G401 (cell line): ENCODE measurements around the gene ZBTB21. TPM values are rescaled to one million over a fixed set of nuclear protein-coding genes. Genes with fewer than 3 reads are reported as not detected.

Experiments used
- DNase-seq: peaks from one replicate; pipeline ENCODE4 v3.0.0-alpha.2; 2015; ENCODE audit warnings: low spot score
- in situ Hi-C: cut with HindIII; loops from 2 replicates; pipeline ENCODE4 v1.10.0; 2016; ENCODE audit warnings: low sequenced_read_pairs, mixed read lengths
- total RNA-seq: library from RNA; depleted of rRNA; stranded (reverse); fragments of >200 nt; shearing (Covaris generic); gene quantifications from 2 replicates; pipeline ENCODE4 v1.2.3, GENCODE V29; 2014

ZBTB21 gene
- total RNA-seq, 1 experiment from 2014 or later, result 22.0 TPM

DNA sequence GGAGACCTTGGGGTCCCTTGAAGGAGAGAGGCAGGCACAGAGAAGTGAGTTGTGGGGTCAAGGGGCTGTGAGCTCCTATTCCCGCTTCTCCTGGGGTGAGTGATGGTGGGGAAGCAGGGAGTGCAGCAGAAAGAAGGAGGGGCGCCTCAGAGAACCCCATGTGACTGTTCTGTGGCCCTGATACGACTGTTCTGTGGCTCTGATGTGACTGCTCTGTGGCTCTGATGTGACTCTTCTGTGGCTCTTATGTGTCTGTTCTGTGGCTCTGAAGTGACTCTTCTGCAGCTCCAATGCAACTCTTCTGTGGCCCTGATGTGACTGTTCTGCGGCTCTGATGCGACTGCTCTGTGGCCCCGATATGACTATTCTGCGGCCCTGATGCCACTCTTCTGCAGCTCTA is 31.1 kb upstream of the ZBTB21 start:
- in situ Hi-C loops, result no loop called here
- DNase-seq, result no peak

DNA sequence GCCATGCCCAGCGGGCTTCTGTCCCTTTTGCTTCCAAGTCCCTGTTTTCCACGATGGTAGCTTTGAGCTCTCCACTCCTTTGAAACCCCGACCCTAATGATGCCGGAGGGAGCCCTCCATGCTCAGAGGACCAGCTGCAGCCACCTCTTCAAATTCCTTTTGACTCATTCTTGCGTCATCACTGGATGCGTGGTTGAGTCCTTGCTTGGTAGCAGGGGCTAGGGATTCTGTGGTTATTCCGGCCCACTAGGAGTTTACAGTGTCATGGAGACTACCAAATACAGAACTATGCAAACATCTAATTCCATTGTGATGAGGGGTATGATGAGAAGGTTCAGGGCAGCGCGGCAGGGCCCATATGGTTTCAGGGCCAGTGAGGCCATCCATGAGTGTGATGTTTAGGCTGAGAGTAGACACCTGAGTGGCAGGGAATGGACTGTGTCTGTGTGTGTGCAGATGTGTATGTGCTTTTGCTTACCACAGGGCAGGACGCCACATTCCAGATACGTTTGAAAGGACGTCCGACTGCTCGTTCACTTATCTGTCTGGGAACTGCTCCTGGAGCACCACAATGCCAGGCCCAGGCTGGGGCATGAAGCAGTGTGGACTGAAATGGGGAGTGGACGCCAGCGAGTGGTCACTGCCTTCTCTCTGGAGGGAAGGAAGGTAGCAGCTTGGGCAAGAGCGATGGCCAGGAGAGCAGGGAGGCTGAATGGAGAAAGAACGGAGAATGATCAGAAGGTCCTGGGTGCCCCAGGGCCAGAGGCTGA is 30.4 kb upstream of the ZBTB21 start:
- no peak for DNase-seq

DNA sequence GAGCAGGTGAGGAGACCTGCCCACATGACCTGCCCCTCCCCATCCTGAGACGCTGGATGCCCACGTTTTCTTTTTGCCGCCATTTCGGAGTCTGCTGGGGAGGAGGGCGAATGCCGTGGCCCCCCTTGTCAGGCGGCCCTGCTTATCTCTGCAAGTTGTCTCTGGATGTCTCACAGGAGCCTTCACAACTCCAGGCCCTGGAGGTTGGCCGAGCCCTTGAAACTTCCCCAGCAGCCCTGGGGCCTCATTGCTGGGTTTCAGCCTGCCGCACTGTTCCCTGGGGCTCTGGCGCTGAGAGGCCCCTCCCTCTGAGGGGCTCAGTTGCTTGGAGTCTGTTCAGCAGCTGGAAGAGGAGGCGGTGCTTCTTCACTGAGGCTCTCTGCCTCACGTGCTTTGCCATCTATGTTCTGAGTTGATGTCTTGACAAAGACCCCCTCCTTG is 29.8 kb upstream of the ZBTB21 start:
- DNase-seq, result no peak
- in situ Hi-C loops, result no loop called here

More for the DNA sequence above, 30.4 kb upstream of the ZBTB21 start:
- in situ Hi-C loops, result no loop called here

- in situ Hi-C loops, result no loop called here
- DNase-seq, result no peak
These were observed 29.3 kb upstream of the ZBTB21 start for GRCh38 chr21:42039470-42039901.

- DNase-seq, result no peak
- in situ Hi-C loops, result no loop called here
These were observed 28.8 kb upstream of the ZBTB21 start for GRCh38 chr21:42038826-42039425.

- in situ Hi-C loops, result no loop called here
- DNase-seq, result no peak
These were observed 28.2 kb upstream of the ZBTB21 start for GRCh38 chr21:42038393-42038792.

DNA sequence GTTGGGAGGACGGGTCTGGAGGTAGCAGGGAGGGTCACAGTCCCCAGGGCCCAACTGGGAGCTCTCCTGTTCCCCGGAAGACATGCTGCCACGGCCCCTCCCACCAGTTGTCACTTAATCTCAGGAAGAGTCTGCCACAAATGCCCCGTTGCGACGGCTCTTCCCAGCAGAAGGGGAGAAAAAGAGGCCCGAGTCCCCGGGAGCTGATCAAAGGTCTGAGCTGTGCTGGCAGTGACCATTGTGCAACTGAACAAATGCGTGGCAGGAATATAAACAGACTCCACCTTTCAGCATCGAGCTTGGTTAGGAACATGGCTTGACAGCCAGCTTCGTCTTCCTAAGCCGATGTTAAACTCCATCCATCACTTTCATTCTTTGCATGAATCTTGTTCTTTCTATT is 27.8 kb upstream of the ZBTB21 start:
- DNase-seq, result no peak

GRCh38 chr21:42037516-42037915 is 27.4 kb upstream of the ZBTB21 start:
- in situ Hi-C loops, result no loop called here
- DNase-seq, result no peak

More for the DNA sequence above, 27.8 kb upstream of the ZBTB21 start:
- in situ Hi-C loops, result no loop called here

GRCh38 chr21:42036313-42036712 is 26.2 kb upstream of the ZBTB21 start:
- in situ Hi-C loops, result no loop called here
- no peak for DNase-seq

- in situ Hi-C loops, result no loop called here
- no peak for DNase-seq
These were observed 22.8 kb upstream of the ZBTB21 start for GRCh38 chr21:42032968-42033367.

DNA sequence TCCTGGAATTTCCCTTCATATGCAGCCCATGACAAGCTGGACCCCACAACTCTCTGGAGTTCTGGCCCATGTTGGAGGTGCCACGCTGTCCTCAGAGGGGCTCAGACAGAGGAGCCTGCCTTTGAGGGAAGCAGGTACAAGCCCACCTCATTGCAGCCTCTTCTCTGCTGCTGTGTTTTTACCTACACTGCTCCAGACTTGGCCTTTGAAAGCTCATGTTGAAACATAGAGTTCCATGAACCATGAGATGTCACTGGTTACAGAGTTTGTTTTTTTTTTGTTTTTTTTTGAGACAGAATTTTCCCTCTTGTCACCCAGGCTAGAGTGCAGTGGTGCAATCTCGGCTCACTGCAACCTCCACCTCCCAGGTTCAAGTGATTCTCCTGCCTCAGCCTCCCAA is 22.1 kb upstream of the ZBTB21 start:
- in situ Hi-C loops, result no loop called here
- DNase-seq, result no peak

GRCh38 chr21:42031816-42032215 is 21.7 kb upstream of the ZBTB21 start:
- DNase-seq, result no peak

DNA sequence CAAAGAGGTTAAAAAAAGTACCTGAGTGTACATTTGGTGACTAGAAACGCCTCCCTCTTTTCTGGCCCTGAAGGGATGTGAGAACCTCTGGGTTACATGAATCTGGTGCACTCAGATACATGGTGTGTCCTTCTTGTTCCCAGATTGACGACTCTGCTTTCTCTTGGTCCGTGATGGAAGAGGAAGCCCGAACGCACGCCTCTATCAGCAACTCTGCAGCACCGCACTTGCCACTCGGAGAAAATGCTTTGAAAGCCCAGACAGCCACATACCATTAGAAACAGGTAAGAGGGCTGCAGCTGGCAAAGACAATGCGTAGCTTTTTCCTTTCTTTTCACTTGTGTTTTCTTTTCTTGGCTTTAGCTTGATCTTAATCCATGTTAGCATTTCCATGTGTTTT is 21.1 kb upstream of the ZBTB21 start:
- DNase-seq, result no peak
- in situ Hi-C loops, result no loop called here

More at GRCh38 chr21:42031816-42032215, 21.7 kb upstream of the ZBTB21 start:
- in situ Hi-C loops, result no loop called here

- DNase-seq, result no peak
- in situ Hi-C loops, result no loop called here
These were observed 20.2 kb upstream of the ZBTB21 start for GRCh38 chr21:42030311-42030710.

GRCh38 chr21:42028766-42029425 is 18.7 kb upstream of the ZBTB21 start:
- in situ Hi-C loops, result no loop called here
- DNase-seq, result no peak

GRCh38 chr21:42027822-42028765 is 17.9 kb upstream of the ZBTB21 start:
- in situ Hi-C loops, result no loop called here
- peak; percentile 34 for DNase-seq

DNA sequence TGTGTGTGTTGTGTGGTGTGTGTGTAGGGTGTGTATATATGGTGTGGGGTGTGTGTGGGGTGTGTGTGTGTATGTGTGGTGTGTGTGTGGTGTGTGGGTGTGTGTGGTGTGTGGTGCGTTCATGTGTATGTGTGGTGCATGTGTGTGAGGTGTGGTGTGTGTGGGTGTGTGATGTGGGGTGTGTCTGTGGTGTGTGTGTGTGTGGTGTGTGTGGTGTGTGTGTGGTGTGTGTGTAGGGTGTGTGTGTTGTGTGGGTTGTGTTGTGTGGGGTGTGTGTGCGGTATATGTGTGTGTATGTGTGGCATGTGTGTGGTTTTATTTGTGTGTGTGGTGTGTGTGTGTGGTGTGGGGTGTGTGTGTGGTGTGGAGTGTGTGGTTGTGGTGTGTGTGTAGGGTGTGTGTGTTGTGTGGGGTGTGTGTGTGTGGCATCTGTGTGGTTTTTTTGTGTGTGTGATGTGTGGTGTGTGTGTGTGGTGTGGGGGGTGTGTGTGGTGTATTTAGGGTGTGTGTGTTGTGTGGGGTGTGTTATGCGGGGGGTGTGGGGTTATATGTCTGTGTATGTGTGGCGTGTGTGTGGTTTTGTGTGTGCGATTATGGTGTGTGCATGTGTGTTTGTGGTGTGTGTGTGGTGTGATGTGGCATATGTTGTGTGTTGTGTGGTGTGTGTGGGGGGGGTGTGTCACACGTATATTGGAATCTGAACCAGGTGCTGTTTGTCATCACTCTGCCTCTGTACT is 17.1 kb upstream of the ZBTB21 start:
- in situ Hi-C loops, result no loop called here
- no peak for DNase-seq

GRCh38 chr21:42026082-42026435 is 15.9 kb upstream of the ZBTB21 start:
- in situ Hi-C loops, result no loop called here

More at GRCh38 chr21:42026082-42026435, 15.9 kb upstream of the ZBTB21 start:
- DNase-seq, result no peak
